Kidney (tissue), 14 donors: ENCODE measurements around the gene MRC2. TPM values are rescaled to one million over a fixed set of nuclear protein-coding genes. Genes with fewer than 3 reads are reported as not detected.

Experiments used
- DNase-seq, 5 donors: peaks; one replicate each; pipeline ENCODE4 v3.0.0-alpha.2; 2013 to 2020
- FAIRE-seq: peaks from 2 replicates; lab custom pipeline; 2012; peaks lifted over from hg19 to GRCh38; lab: Jason Lieb, UNC
- H3K27ac ChIP-seq, 2 donors: one replicate each; pipeline ENCODE4 v1.7.0; 2013; ENCODE audit warnings: low read depth in 2 of 2, low read length in 2 of 2, inconsistent platforms in 1 of 2
- H3K27me3 ChIP-seq: one replicate; pipeline ENCODE4 v1.7.1; 2013; ENCODE audit warnings: low read length, inconsistent platforms; ENCODE audit not compliant: control insufficient read depth, insufficient read depth
- H3K36me3 ChIP-seq, 3 donors: one replicate each; pipeline versions ENCODE4 v1.7.0 to v1.7.1; 2013; ENCODE audit warnings: low read length in 3 of 3, control low read depth in 1 of 3, inconsistent platforms in 1 of 3; ENCODE audit not compliant: insufficient read depth in 3 of 3, control insufficient read depth in 2 of 3
- H3K4me1 ChIP-seq, 3 donors: one replicate each; pipeline versions ENCODE4 v1.7.0 to v1.7.1; 2013; ENCODE audit warnings: low read length in 3 of 3, inconsistent platforms in 1 of 3, low read depth in 1 of 3; ENCODE audit not compliant: control insufficient read depth in 2 of 3, insufficient read depth in 2 of 3
- H3K4me3 ChIP-seq, 3 donors: one replicate each; pipeline versions ENCODE4 v1.7.0 to v1.8.1; 2013; ENCODE audit warnings: low read length in 3 of 3, control low read depth in 1 of 3, inconsistent platforms in 1 of 3
- H3K9ac ChIP-seq, 3 donors: one replicate each; pipeline versions ENCODE4 v1.7.0 to v1.7.1; 2013; ENCODE audit warnings: low read length in 3 of 3, control low read depth in 1 of 3, inconsistent platforms in 1 of 3
- H3K9me3 ChIP-seq, 3 donors: one replicate each; pipeline versions ENCODE4 v1.7.0 to v1.7.1; 2013; ENCODE audit warnings: low read length in 3 of 3, control low read depth in 1 of 3, inconsistent platforms in 1 of 3; ENCODE audit not compliant: control insufficient read depth in 2 of 3, insufficient read depth in 1 of 3
- intact Hi-C: fragments of 100-400 bp; cut with DNase I; formaldehyde crosslinking; loops from one replicate; pipeline ENCODE4 v1.11.1; 2022
- polyA plus RNA-seq: library from polyadenylated mRNA; stranded (reverse); fragments of 350-450 nt; fragmentation: Illumina TruSeq; extraction: RNeasy Lipid Tissue Mini Kit (QIAGEN cat#74804); gene quantifications from one replicate; pipeline ENCODE4 v1.2.3, GENCODE V29; 2014; ENCODE audit warnings: low read depth, low replicate concordance; ENCODE audit not compliant: insufficient read depth
- total RNA-seq: library from RNA; stranded (reverse); fragmentation: NEBNext Ultra II Directional; extraction: Animal tissue kit (Norgen Biotek cat#: 25700); gene quantifications from one replicate; pipeline ENCODE4 v1.2.1, GENCODE V29; 2021
- TF ChIP-seq, protein P1 (sequence below): IDR thresholded peaks from 3 replicates; pipeline ENCODE4 v1.5.1; 2012; ENCODE audit warnings: mild to moderate bottlenecking, moderate library complexity, borderline replicate concordance; ENCODE audit not compliant: insufficient read depth; ENCODE audit errors: extremely low read depth
- donor health status: control.
- donor health status: control.
- donor health status: control.
- donor health status: control.
- donor health status: control.
- donor health status: DM: yes; HTN: yes; CAD: no.
- donor health status: Normal renal cell carcinoma (clear cell type).

MRC2 gene
- total and polyA plus RNA-seq, 2 donors from 2014 or later = 18.0 to 23.7 TPM

DNA sequence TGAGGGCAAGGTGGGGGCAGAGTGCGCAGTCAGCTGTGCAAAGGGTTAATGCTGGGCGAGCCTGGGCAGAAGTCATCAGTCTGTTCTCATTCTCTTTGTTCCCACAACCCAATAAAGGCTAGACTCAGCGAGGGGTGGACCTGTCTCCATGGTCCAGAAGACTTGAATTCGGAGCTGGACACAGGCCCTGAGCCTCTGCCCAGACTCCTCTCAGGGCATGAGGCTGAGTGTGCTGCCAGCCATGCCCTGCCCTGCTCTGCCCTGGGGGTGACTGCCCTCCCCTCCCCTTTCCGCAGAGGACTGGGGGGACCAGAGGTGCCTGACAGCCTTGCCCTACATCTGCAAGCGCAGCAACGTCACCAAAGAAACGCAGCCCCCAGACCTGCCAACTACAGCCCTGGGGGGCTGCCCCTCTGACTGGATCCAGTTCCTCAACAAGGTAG is 54.5 kb downstream of the MRC2 start:
- intact Hi-C loops = no loop called here
- no peak overlapping the region for H3K9ac ChIP-seq
- no peaks in the 10 kb centered on the region for H3K9me3 ChIP-seq
- no peaks in the 10 kb centered on the region for H3K36me3 ChIP-seq
- H3K27ac ChIP-seq = no peak overlapping the region
- H3K4me1 ChIP-seq = no peaks in the 10 kb centered on the region
- DNase-seq (no peak), FAIRE-seq (no peak)
- H3K27me3 ChIP-seq = no peaks in the 10 kb centered on the region
- H3K4me3 ChIP-seq = no peak overlapping the region
- TF ChIP-seq, protein P1, sequence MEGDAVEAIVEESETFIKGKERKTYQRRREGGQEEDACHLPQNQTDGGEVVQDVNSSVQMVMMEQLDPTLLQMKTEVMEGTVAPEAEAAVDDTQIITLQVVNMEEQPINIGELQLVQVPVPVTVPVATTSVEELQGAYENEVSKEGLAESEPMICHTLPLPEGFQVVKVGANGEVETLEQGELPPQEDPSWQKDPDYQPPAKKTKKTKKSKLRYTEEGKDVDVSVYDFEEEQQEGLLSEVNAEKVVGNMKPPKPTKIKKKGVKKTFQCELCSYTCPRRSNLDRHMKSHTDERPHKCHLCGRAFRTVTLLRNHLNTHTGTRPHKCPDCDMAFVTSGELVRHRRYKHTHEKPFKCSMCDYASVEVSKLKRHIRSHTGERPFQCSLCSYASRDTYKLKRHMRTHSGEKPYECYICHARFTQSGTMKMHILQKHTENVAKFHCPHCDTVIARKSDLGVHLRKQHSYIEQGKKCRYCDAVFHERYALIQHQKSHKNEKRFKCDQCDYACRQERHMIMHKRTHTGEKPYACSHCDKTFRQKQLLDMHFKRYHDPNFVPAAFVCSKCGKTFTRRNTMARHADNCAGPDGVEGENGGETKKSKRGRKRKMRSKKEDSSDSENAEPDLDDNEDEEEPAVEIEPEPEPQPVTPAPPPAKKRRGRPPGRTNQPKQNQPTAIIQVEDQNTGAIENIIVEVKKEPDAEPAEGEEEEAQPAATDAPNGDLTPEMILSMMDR = no peak

DNA sequence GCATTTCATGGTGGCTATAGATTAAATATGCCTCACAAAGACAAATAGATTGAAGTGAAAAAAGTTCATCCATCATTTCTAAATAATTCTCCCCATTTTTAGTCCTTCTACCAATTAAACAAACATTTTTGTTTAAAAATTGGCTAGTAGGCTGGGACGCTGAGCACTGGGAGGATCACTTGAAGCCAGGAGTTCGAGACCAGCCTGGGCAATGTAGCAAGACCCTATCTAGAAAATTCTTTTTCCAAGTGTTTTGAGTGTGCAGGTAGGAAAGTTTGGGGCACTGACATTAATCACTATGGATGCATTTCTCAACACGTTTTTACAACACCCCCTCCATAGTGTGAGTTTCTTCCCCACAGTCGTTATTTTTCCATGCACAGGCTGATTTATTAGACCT is 56.7 kb downstream of the MRC2 start:
- TF ChIP-seq, protein P1 = no peak
- DNase-seq (peak in 1 of 5 donors; percentile 1), FAIRE-seq (no peak)
- Histone ChIP-seq H3K4me3 (no peak overlapping the region), H3K36me3 (no peaks in the 10 kb centered on the region), H3K9me3 (no peaks in the 10 kb centered on the region), H3K27ac (no peak overlapping the region), H3K27me3 (no peaks in the 10 kb centered on the region), H3K9ac (no peak overlapping the region), H3K4me1 (no peaks in the 10 kb centered on the region)
- intact Hi-C loops = no loop called here

DNA sequence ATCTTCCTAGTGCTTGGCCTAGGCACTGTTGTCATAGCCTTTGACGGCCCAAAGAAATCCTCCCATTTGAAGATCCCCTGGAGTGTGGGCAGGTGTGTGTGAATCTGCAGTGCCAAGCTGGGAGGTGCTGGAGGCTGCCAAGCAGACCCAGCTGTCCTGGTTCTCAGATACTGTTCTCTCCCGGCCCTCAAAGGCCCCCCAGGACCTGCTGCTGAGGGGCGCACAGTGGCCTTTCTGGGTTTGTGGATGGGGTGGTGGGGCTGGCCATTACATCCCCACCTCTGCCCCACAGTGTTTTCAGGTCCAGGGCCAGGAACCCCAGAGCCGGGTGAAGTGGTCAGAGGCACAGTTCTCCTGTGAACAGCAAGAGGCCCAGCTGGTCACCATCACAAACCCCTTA is 60.5 kb downstream of the MRC2 start:
- no peaks in the 10 kb centered on the region for H3K27me3 ChIP-seq
- TF ChIP-seq, protein P1 = no peak
- no peak overlapping the region for H3K4me3 ChIP-seq
- FAIRE-seq = no peak
- intact Hi-C loops = no loop called here
- H3K36me3 ChIP-seq = no peaks in the 10 kb centered on the region
- peak in 1 of 5 donors; percentile 46 for DNase-seq
- H3K9me3 ChIP-seq = no peaks in the 10 kb centered on the region
- H3K27ac ChIP-seq = no peak overlapping the region
- no peak overlapping the region for H3K9ac ChIP-seq
- no peaks in the 10 kb centered on the region for H3K4me1 ChIP-seq
